H1 (cell line): ENCODE data around the gene ZFP3. TPM values are rescaled to one million over a fixed set of nuclear protein-coding genes. Genes with fewer than 3 reads are reported as not detected.

Experiments
- CHD1 ChIP-seq: IDR thresholded peaks from 2 replicates; pipeline ENCODE4 v1.6.1; 2012; ENCODE audit warnings: low read depth, low read length, improper control_type of control experiment
- polyA plus RNA-seq, 7 experiments: library from polyadenylated mRNA; depleted of rRNA in 3 of 7; stranded (reverse) in 5 of 7; unstranded in 2 of 7; fragments of >200 nt in 5 of 7; fragments of 200-250 nt in 2 of 7; gene quantifications; 1 replicate in 5 of 7; 2 replicates in 1 of 7; 4 replicates in 1 of 7; pipeline versions ENCODE4 v1.2.1 to v1.2.3, GENCODE V29; 2011 to 2013; ENCODE audit warnings: missing spikeins in 2 of 7, mixed read lengths in 2 of 7
- total RNA-seq: library from RNA; stranded (reverse); fragmentation: NEBNext Ultra II Directional; extraction: Animal tissue kit (Norgen Biotek cat#: 25700); gene quantifications from 2 replicates; pipeline ENCODE4 v1.2.1, GENCODE V29; 2021
- TF ChIP-seq, protein P1 (sequence below): IDR thresholded peaks from 2 replicates; pipeline ENCODE4 v1.6.1; 2012; ENCODE audit warnings: low read length, inconsistent platforms

Gene ZFP3
- total and polyA plus RNA-seq, 2 of the 8 experiments (the other 6 are each of a cell fraction or from before 2014, with no cell fraction given), result 0.15 to 0.44 TPM

DNA sequence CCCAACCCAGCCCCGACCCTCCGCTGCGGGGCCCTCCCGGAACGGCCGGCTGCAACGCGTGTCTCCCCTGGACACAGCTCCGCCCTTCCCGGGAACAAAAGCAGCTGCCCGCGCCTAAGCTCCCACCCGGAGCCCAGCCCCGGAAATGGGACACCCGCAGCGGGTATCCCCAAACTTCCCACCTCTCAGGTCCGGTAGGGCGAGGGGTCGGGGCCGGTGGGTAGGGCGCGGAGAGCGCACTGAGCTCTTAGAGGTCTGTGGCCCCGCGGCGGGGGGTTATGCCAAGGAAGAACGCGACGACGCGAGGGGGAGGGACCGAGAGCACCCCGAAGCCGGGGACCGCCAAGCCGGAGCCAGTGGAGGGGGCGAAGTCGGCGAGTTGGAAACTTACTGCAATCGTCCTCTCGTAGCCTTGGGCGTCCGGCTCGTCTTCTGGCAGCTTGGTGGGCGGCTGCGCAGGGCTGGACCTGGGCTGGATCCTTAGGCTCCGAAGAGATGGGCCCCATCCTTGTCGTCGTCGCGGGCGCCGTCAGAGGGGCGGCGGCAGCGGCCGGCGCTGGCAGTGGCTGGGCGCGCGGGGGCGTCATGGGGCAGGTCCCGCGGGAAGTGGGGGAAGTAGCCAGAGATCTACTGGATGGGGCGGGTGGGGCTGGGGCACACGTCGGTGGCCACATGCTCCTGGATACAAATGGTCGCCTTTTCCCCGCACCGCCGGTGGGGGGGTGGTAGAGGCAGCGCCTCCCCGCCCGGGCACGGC is 44.5 kb downstream of the ZFP3 start (continued):
- TF ChIP-seq CHD1, result no peak
- TF ChIP-seq, protein P1, sequence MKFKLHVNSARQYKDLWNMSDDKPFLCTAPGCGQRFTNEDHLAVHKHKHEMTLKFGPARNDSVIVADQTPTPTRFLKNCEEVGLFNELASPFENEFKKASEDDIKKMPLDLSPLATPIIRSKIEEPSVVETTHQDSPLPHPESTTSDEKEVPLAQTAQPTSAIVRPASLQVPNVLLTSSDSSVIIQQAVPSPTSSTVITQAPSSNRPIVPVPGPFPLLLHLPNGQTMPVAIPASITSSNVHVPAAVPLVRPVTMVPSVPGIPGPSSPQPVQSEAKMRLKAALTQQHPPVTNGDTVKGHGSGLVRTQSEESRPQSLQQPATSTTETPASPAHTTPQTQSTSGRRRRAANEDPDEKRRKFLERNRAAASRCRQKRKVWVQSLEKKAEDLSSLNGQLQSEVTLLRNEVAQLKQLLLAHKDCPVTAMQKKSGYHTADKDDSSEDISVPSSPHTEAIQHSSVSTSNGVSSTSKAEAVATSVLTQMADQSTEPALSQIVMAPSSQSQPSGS, result no peak
